UCSD-AML1 (cell line): Measurements from ENCODE around the gene ZNF385B.
"Not testable (repeated sequence)": the region's sequence is repeated elsewhere in the genome, so short reads cannot be mapped to it uniquely, and the experiment has no call there.

Source experiments
- DNase-seq: peaks from one replicate; lab custom pipeline; 2025; ENCODE audit not compliant: unreplicated experiment; lab: John Stamatoyannopoulos, UW

The ZNF385B gene

GRCh38 chr2:179524809-179525339 is 336.5 kb downstream of the ZNF385B start:
- DNase-seq, result no peak

- no peak for DNase-seq
Observed at GRCh38 chr2:179521944-179522343, 339.5 kb downstream of the ZNF385B start.

GRCh38 chr2:179518830-179519229 is 342.6 kb downstream of the ZNF385B start:
- no peak for DNase-seq

GRCh38 chr2:179513181-179513580 is 348.2 kb downstream of the ZNF385B start:
- DNase-seq, result no peak

GRCh38 chr2:179512281-179513035 is 349.0 kb downstream of the ZNF385B start:
- DNase-seq, result no peak

- DNase-seq, result no peak
Observed at GRCh38 chr2:179511105-179511789, 350.2 kb downstream of the ZNF385B start.

- DNase-seq, result no peak
Observed at GRCh38 chr2:179495315-179495714, 366.1 kb downstream of the ZNF385B start.

- DNase-seq, result no peak
Observed at GRCh38 chr2:179488563-179488962, 372.8 kb downstream of the ZNF385B start.

- DNase-seq, result no peak
Observed at GRCh38 chr2:179487010-179487731, 374.2 kb downstream of the ZNF385B start.

- no peak for DNase-seq
Observed at GRCh38 chr2:179483131-179483530, 378.3 kb downstream of the ZNF385B start.

GRCh38 chr2:179479947-179480346 is 381.5 kb downstream of the ZNF385B start:
- no peak for DNase-seq

- DNase-seq, result no peak
Observed at GRCh38 chr2:179478771-179479170, 382.6 kb downstream of the ZNF385B start.

GRCh38 chr2:179470992-179471391 is 390.4 kb downstream of the ZNF385B start:
- DNase-seq, result no peak

GRCh38 chr2:179470089-179470488 is 391.3 kb downstream of the ZNF385B start:
- DNase-seq, result no peak

- DNase-seq, result no peak
Observed at GRCh38 chr2:179467960-179468359, 393.5 kb downstream of the ZNF385B start.

- DNase-seq, result no peak
Observed at GRCh38 chr2:179467111-179467510, 394.3 kb downstream of the ZNF385B start.

- no peak for DNase-seq
Observed at GRCh38 chr2:179461420-179461819, 400.0 kb downstream of the ZNF385B start.

- DNase-seq, result no peak
Observed at GRCh38 chr2:179460181-179460929, 401.1 kb downstream of the ZNF385B start.

GRCh38 chr2:179458113-179458512 is 403.3 kb downstream of the ZNF385B start:
- DNase-seq, result not testable (repeated sequence)

- no peak for DNase-seq
Observed at GRCh38 chr2:179455824-179456223, 405.6 kb downstream of the ZNF385B start.

GRCh38 chr2:179455172-179455524 is 406.3 kb downstream of the ZNF385B start:
- DNase-seq, result no peak
